ENCODE data around the gene PIK3R5. TPM values are rescaled to one million over a fixed set of nuclear protein-coding genes. Genes with fewer than 3 reads are reported as not detected.

The PIK3R5 gene
- polyA plus RNA-seq, 1 experiment, result 0.02 TPM

DNA sequence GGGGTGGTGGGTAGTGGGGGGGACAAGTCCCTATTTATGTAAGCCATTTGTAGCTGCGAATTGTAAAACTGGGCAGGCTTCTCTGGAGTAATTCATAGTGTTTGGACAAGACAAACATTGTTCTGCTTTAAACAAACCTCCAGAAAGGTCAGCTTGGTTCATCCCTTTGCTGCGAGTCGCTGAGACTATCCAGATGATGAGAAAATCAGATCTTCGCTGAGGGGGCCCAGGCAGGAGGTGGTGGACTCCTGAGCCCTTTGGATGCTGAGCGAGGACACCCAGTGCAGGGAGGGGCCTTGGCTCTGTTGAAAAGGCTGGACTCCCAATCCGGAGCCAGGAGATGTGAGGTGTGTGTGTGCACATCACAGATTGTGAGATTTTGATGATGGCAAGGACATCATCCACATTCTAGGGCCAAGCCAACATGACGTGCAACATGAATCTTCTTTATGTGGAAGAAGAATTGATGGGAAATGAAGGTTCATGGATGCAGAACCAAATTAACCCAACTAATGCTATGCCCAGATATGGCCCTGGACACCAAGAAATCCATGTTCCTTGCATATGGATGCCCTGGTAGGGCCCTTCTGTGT is 40.8 kb upstream of the PIK3R5 start:
- peaks cover 11% of the 10 kb centered on the region for H3K27me3 ChIP-seq (ENCODE audit: control insufficient read depth, insufficient read depth, low read length)
- no peak for DNase-seq (ENCODE audit: low read depth)
- ChIA-PET CTCF (interaction anchor here (2.6 kb wide), 1 partner anchor 11 kb away, joined by 8 read pairs; no protein-coding TSS in a partner anchor), POLR2A (no interaction called here)
- H3K4me3 ChIP-seq (ENCODE audit: low read depth, low read length), result no peak overlapping the region
- H3K36me3 ChIP-seq (ENCODE audit: control insufficient read depth, insufficient read depth, low read length), result no peaks in the 10 kb centered on the region
- no peak for TF ChIP-seq CTCF (IDR thresholded peaks at IDR 0.05; ENCODE audit: insufficient read depth, low read depth, low read length)

GRCh38 chr17:9004961-9005285 is 39.4 kb upstream of the PIK3R5 start:
- POLR2A ChIA-PET, result no interaction called here
- H3K4me3 ChIP-seq (ENCODE audit: low read depth, low read length), result no peak overlapping the region
- CTCF ChIA-PET, result interaction anchor here (2.6 kb wide), 1 partner anchor 10 kb away, joined by 8 read pairs; no protein-coding TSS in a partner anchor
- H3K27me3 ChIP-seq (ENCODE audit: control insufficient read depth, insufficient read depth, low read length), result peaks cover 11% of the 10 kb centered on the region
- no peaks in the 10 kb centered on the region for H3K36me3 ChIP-seq (ENCODE audit: control insufficient read depth, insufficient read depth, low read length)
- DNase-seq (ENCODE audit: low read depth), result no peak
- no peak for TF ChIP-seq CTCF (IDR thresholded peaks at IDR 0.05; ENCODE audit: insufficient read depth, low read depth, low read length)

DNA sequence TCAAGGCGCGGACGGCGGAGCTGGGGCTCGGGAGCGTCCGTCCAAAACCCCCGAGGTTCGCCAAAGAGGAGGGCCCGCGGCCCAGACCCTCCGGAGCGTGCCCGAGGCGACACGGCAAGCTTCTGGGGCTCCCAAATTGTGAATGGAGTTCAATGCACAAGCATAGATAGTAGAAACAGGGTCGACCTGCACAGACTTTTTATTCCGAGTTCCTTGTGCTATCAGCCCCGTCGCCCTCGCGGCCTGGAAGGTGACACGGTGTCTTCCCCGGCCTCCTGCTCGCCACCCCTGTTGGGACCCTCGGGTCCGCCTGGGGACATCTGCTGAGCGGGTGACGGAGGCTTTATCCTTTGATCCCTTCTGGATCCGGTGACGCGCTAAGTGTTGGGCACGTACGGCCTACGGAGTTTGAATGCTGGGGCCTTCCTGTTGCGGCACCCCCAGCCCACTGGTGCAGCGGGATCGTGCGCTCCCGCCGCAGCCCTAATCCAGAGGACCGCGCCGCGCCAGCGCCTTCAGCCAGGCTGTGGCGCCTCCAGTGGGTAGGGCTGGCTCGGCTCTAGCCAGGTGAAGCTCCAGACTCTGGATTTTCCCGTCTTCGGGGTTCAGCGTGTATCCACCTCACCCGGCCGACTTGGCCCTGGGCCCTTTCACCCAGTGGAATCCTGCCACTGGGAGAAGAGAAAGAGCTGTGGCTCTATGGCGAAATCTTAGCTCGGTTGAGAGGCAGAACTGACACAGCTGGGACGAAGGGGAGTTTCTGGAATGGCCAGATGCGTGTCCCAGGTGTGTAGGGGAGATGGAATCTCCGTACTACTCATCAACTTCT is 38.8 kb upstream of the PIK3R5 start:
- H3K4me3 ChIP-seq (ENCODE audit: low read depth, low read length), result no peak overlapping the region
- POLR2A ChIA-PET, result no interaction called here
- TF ChIP-seq CTCF (IDR thresholded peaks at IDR 0.05; ENCODE audit: insufficient read depth, low read depth, low read length), result no peak
- no peaks in the 10 kb centered on the region for H3K36me3 ChIP-seq (ENCODE audit: control insufficient read depth, insufficient read depth, low read length)
- no peak for DNase-seq (ENCODE audit: low read depth)
- CTCF ChIA-PET, result interaction anchor here (2.6 kb wide), 1 partner anchor 9 kb away, joined by 8 read pairs; no protein-coding TSS in a partner anchor
- peaks cover 11% of the 10 kb centered on the region for H3K27me3 ChIP-seq (ENCODE audit: control insufficient read depth, insufficient read depth, low read length)

DNA sequence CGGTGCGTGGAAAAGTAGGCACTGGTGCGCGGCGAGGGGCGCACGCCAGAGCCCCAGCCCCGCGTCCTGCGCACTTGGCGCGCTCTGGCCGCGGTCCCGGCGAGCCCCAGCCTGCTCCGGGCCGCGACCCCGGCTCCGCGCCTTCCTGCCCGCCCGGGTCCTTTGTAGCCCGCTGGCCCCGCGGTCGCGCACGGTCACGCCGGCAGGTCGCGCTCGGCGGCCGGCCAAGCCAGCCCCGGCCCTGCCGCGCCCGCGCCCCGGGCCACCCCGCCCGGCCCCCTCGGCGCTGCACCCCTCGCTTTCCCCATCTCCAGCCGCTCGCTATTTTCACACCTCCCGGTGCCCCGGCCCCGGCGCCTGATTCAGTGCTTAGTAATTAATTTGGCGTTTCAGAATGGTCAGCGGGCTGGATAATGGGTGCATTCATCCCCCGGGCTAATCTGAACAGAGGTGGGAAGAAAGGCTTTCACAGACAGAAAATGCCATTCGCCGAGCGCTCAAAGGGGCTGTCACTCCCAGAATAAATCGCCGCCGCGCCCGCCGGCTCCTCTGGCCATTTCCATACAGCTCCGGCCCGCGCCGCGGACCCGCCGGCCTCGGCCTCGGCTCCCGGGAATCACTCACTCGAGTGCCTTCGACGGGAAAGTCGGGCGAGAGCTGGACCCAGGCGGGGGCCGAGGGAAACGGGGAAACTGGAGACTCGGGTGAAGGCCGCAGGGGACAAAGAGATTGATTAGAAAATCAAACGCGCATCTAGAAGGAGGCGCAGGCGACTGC is 38.0 kb upstream of the PIK3R5 start:
- CTCF ChIA-PET, result interaction anchor here (0.6 to 2.6 kb wide), 3 partner anchors 8 to 498 kb away, joined by 3 to 8 read pairs (median 5); no protein-coding TSS in a partner anchor

More for the DNA sequence above, 38.0 kb upstream of the PIK3R5 start:
- H3K36me3 ChIP-seq (ENCODE audit: control insufficient read depth, insufficient read depth, low read length), result no peaks in the 10 kb centered on the region
- POLR2A ChIA-PET, result no interaction called here
- no peak for DNase-seq (ENCODE audit: low read depth)
- no peak for TF ChIP-seq CTCF (IDR thresholded peaks at IDR 0.05; ENCODE audit: insufficient read depth, low read depth, low read length)
- H3K27me3 ChIP-seq (ENCODE audit: control insufficient read depth, insufficient read depth, low read length), result peaks cover 11% of the 10 kb centered on the region
- H3K4me3 ChIP-seq (ENCODE audit: low read depth, low read length), result no peak overlapping the region
